ENCODE data around the gene SINHCAF.

SINHCAF gene

DNA sequence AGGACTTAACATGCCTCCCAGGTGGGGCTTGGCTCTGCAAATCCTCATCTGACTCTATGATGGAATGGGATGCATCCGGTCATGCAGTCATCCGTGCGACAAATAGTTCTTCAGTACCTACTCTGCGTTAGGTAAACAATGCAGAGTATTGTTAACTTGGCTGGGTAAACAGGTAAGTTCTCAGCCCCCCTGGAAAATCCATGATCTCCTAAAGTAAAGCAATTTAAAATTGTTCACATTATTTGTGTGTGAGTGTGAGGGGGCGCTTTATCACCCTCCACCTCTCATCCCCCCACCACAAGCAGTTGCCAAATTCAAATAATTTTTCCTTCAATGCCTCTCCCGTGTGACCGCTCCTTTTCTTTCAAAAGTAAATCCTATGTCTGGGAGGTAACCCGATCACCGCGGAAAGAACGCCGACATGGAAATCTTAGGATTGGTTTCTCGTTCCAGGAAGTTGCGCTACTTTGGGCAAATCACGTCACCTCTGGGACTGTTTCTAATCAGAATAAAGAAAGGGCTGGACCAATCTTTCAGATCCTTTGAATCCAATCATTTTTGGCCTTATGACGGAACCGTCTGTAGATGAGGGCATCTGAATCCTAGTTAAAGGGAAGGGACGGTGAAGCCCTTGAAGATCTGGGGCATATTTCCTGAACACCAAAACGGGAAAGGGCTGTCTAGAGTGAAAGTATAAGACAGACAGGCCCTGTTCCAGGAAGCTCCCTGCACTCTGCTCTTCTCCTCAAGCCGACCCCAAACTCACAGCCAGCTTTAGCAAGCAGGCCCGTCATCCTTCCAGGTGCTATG, 44.0 kb upstream of the SINHCAF start:
- Histone ChIP-seq H3K36me3 (ENCODE audit: control insufficient read depth, low read length) (no peaks in the 10 kb centered on the region), H3K27ac (ENCODE audit: low read depth, low read length) (no peak overlapping the region), H3K4me1 (ENCODE audit: control insufficient read depth, low read length) (peaks cover 8% of the 10 kb centered on the region), H4K20me1 (ENCODE audit: control insufficient read depth, insufficient read depth, low read depth, low read length) (no peaks in the 10 kb centered on the region), H3K9me2 (replicated peaks; ENCODE audit: control insufficient read depth, low read length) (no peaks in the 10 kb centered on the region), H3K27me3 (ENCODE audit: control insufficient read depth, low read length) (no peaks in the 10 kb centered on the region), H3F3A (ENCODE audit: control insufficient read depth, insufficient read depth) (no peaks in the 10 kb centered on the region; the same call in 1 of the 2 replicates), H3K9me3 (ENCODE audit: control insufficient read depth, insufficient read depth, low read length) (no peaks in the 10 kb centered on the region), H3K4me2 (ENCODE audit: low read length) (no peak overlapping the region), H3K4me3 (ENCODE audit: low read length) (no peak overlapping the region), H3K79me2 (ENCODE audit: control insufficient read depth, low read length) (no peaks in the 10 kb centered on the region)
- no peak for TF ChIP-seq EZH2phosphoT487 (IDR thresholded peaks at IDR 0.05; ENCODE audit: borderline replicate concordance, low read length)
- TF ChIP-seq, protein P1, sequence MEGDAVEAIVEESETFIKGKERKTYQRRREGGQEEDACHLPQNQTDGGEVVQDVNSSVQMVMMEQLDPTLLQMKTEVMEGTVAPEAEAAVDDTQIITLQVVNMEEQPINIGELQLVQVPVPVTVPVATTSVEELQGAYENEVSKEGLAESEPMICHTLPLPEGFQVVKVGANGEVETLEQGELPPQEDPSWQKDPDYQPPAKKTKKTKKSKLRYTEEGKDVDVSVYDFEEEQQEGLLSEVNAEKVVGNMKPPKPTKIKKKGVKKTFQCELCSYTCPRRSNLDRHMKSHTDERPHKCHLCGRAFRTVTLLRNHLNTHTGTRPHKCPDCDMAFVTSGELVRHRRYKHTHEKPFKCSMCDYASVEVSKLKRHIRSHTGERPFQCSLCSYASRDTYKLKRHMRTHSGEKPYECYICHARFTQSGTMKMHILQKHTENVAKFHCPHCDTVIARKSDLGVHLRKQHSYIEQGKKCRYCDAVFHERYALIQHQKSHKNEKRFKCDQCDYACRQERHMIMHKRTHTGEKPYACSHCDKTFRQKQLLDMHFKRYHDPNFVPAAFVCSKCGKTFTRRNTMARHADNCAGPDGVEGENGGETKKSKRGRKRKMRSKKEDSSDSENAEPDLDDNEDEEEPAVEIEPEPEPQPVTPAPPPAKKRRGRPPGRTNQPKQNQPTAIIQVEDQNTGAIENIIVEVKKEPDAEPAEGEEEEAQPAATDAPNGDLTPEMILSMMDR (IDR thresholded peaks at IDR 0.05; ENCODE audit: low read depth, low read length, poor library complexity, severe bottlenecking) = no peak

DNA sequence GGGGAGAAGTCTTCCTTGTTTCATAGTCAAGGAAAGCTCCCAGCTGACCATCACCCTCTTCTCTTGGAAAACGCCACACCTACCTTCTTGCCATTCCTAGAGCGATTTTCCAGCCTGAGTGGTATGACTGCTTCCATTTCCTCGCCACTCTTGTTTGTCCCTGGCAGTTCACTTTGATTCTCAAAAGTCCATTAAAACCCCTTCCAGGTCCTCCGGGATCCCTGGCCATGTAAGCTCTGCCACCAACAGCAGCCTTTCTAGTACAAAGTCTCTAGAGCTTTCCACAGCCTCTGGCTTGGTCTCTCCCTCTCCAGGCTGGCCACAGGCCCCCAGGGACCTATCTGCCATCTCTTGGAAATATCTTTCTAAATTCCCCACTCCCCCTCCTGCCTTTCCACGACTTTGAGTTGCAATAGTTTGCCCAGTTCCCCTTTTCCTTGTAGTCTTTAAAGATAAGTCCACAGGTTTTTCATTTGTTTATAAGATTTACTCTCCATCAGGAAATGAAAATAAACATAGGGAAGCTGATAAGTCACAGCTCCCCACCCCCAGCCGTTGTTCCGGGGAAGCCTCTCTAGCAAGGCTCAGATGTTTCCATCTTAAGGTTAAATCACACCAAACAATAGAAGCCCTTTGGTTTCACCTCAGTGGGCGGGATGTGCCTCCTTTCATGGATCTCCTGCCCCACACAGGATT, 42.9 kb upstream of the SINHCAF start:
- Histone ChIP-seq H4K20me1 (ENCODE audit: control insufficient read depth, insufficient read depth, low read depth, low read length) (no peaks in the 10 kb centered on the region), H3K9me3 (ENCODE audit: control insufficient read depth, insufficient read depth, low read length) (no peaks in the 10 kb centered on the region), H3K36me3 (ENCODE audit: control insufficient read depth, low read length) (no peaks in the 10 kb centered on the region), H3K4me3 (ENCODE audit: low read length) (no peak overlapping the region), H3K9me2 (replicated peaks; ENCODE audit: control insufficient read depth, low read length) (no peaks in the 10 kb centered on the region), H3K27me3 (ENCODE audit: control insufficient read depth, low read length) (no peaks in the 10 kb centered on the region), H3K27ac (ENCODE audit: low read depth, low read length) (no peak overlapping the region), H3K4me2 (ENCODE audit: low read length) (no peak overlapping the region), H3K4me1 (ENCODE audit: control insufficient read depth, low read length) (peaks cover 10% of the 10 kb centered on the region), H3F3A (ENCODE audit: control insufficient read depth, insufficient read depth) (no peaks in the 10 kb centered on the region; the same call in 1 of the 2 replicates), H3K79me2 (ENCODE audit: control insufficient read depth, low read length) (no peaks in the 10 kb centered on the region)
- TF ChIP-seq, protein P1 (IDR thresholded peaks at IDR 0.05; ENCODE audit: low read depth, low read length, poor library complexity, severe bottlenecking) = no peak
- no peak for TF ChIP-seq EZH2phosphoT487 (IDR thresholded peaks at IDR 0.05; ENCODE audit: borderline replicate concordance, low read length)

- H3K4me1 ChIP-seq (ENCODE audit: control insufficient read depth, low read length) = peaks cover 26% of the 10 kb centered on the region
- H3K27ac ChIP-seq (ENCODE audit: low read depth, low read length) = no peak overlapping the region
Measured at GRCh38 chr12:31366104-31366621, 40.2 kb upstream of the SINHCAF start.

More at GRCh38 chr12:31366104-31366621, 40.2 kb upstream of the SINHCAF start:
- H3K9me3 ChIP-seq (ENCODE audit: control insufficient read depth, insufficient read depth, low read length) = no peaks in the 10 kb centered on the region
- H3K4me3 ChIP-seq (ENCODE audit: low read length) = no peak overlapping the region
- H3K79me2 ChIP-seq (ENCODE audit: control insufficient read depth, low read length) = no peaks in the 10 kb centered on the region
- no peaks in the 10 kb centered on the region for H3K9me2 ChIP-seq (replicated peaks; ENCODE audit: control insufficient read depth, low read length)
- no peaks in the 10 kb centered on the region for H3K27me3 ChIP-seq (ENCODE audit: control insufficient read depth, low read length)
- H4K20me1 ChIP-seq (ENCODE audit: control insufficient read depth, insufficient read depth, low read depth, low read length) = no peaks in the 10 kb centered on the region
- TF ChIP-seq, protein P1 (IDR thresholded peaks at IDR 0.05; ENCODE audit: low read depth, low read length, poor library complexity, severe bottlenecking) = no peak
- no peak for TF ChIP-seq EZH2phosphoT487 (IDR thresholded peaks at IDR 0.05; ENCODE audit: borderline replicate concordance, low read length)
- no peaks in the 10 kb centered on the region for H3K36me3 ChIP-seq (ENCODE audit: control insufficient read depth, low read length)
- H3K4me2 ChIP-seq (ENCODE audit: low read length) = no peak overlapping the region
- H3F3A ChIP-seq (ENCODE audit: control insufficient read depth, insufficient read depth) = no peaks in the 10 kb centered on the region
